GM18505 (cell line): ENCODE data around the gene TBRG4.

ENCODE experiments used
- ATAC-seq: cut with Tn5 transposase; IDR thresholded peaks from one replicate; pipeline ENCODE4 v1.9.1; 2021; ENCODE audit not compliant: unreplicated experiment
- POLR2A ChIP-seq: IDR thresholded peaks from 4 replicates; pipeline ENCODE4 v1.6.1; 2011; ENCODE audit warnings: borderline replicate concordance; ENCODE audit not compliant: insufficient read depth, insufficient read length; ENCODE audit errors: extremely low read depth

Gene TBRG4

GRCh38 chr7:45132708-45133320 lies 21.3 kb upstream of the TBRG4 start:
- ATAC-seq, result no peak
- no peak for TF ChIP-seq POLR2A

- TF ChIP-seq POLR2A, result no peak
- no peak for ATAC-seq
These were observed 20.4 kb upstream of the TBRG4 start for GRCh38 chr7:45131891-45132290.

GRCh38 chr7:45130910-45131309 lies 19.4 kb upstream of the TBRG4 start:
- no peak for ATAC-seq
- no peak for TF ChIP-seq POLR2A

- TF ChIP-seq POLR2A, result no peak
- no peak for ATAC-seq
These were observed 18.4 kb upstream of the TBRG4 start for GRCh38 chr7:45129906-45130305.

GRCh38 chr7:45129181-45129800 lies 17.8 kb upstream of the TBRG4 start:
- ATAC-seq, result no peak
- no peak for TF ChIP-seq POLR2A

GRCh38 chr7:45126920-45127319 lies 15.4 kb upstream of the TBRG4 start:
- TF ChIP-seq POLR2A, result no peak
- no peak for ATAC-seq

- ATAC-seq, result no peak
- TF ChIP-seq POLR2A, result no peak
These were observed 14.7 kb upstream of the TBRG4 start for GRCh38 chr7:45126201-45126600.

GRCh38 chr7:45125193-45125904 lies 13.9 kb upstream of the TBRG4 start:
- ATAC-seq, result no peak
- TF ChIP-seq POLR2A, result no peak

- no peak for ATAC-seq
- TF ChIP-seq POLR2A, result no peak
These were observed 12.6 kb upstream of the TBRG4 start for GRCh38 chr7:45123913-45124710.

- no peak for ATAC-seq
- no peak for TF ChIP-seq POLR2A
These were observed 11.7 kb upstream of the TBRG4 start for GRCh38 chr7:45122975-45123860.

- no peak for TF ChIP-seq POLR2A
- ATAC-seq, result no peak
These were observed 8.1 kb upstream of the TBRG4 start for GRCh38 chr7:45119550-45119949.

- peak; percentile 73 for ATAC-seq
- TF ChIP-seq POLR2A, result no peak
These were observed 7.4 kb upstream of the TBRG4 start for GRCh38 chr7:45118889-45119331.
